Measurements from ENCODE around the gene BCAS3.

BCAS3 gene

GRCh38 chr17:60947100-60947499 is 269.4 kb downstream of the BCAS3 start (continued):
- TF ChIP-seq, protein P1, sequence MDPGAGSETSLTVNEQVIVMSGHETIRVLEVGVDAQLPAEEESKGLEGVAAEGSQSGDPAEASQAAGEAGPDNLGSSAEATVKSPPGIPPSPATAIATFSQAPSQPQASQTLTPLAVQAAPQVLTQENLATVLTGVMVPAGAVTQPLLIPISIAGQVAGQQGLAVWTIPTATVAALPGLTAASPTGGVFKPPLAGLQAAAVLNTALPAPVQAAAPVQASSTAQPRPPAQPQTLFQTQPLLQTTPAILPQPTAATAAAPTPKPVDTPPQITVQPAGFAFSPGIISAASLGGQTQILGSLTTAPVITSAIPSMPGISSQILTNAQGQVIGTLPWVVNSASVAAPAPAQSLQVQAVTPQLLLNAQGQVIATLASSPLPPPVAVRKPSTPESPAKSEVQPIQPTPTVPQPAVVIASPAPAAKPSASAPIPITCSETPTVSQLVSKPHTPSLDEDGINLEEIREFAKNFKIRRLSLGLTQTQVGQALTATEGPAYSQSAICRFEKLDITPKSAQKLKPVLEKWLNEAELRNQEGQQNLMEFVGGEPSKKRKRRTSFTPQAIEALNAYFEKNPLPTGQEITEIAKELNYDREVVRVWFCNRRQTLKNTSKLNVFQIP (CRISPR knock-in tag; IDR thresholded peaks at IDR 0.05; ENCODE audit: borderline replicate concordance, low read depth) = no peak
- TF ChIP-seq ZC3H10 (CRISPR knock-in tag; IDR thresholded peaks at IDR 0.05) = no peak
- TF ChIP-seq ZNF565 (CRISPR knock-in tag; conservative IDR thresholded peaks at IDR 0.05; ENCODE audit: low read depth) = no peak

DNA sequence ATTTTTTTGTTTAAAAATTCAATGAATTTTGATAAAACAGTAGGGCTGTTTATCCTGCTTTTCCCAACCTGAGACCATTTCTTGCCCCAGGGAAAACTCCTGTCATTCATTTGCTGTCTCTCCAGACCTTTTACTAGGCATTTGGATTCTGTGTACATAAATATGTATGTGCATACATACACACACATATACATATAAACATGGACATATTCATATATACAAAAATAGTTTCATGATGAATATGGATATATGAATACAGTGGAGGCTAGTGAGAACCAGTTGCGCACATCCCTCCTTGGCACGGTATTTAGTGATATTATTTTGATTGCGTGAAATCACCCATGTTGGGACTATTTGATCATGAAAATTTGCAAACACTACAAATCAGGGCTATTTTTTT is 269.9 kb downstream of the BCAS3 start:
- ATAC-seq = no peak
- no peak for TF ChIP-seq ZFP3 (CRISPR knock-in tag; IDR thresholded peaks at IDR 0.05)
- no peak for TF ChIP-seq PPARA (CRISPR knock-in tag; IDR thresholded peaks at IDR 0.05; ENCODE audit: borderline replicate concordance)
- no peak for TF ChIP-seq ESRRG (CRISPR knock-in tag; IDR thresholded peaks at IDR 0.05)
- TF ChIP-seq ZNF70 (CRISPR knock-in tag; IDR thresholded peaks at IDR 0.05) = no peak
- no peak for TF ChIP-seq RARB (CRISPR knock-in tag; IDR thresholded peaks at IDR 0.05)
- TF ChIP-seq TSHZ2 (CRISPR knock-in tag; IDR thresholded peaks at IDR 0.05) = no peak
- TF ChIP-seq, protein P2, sequence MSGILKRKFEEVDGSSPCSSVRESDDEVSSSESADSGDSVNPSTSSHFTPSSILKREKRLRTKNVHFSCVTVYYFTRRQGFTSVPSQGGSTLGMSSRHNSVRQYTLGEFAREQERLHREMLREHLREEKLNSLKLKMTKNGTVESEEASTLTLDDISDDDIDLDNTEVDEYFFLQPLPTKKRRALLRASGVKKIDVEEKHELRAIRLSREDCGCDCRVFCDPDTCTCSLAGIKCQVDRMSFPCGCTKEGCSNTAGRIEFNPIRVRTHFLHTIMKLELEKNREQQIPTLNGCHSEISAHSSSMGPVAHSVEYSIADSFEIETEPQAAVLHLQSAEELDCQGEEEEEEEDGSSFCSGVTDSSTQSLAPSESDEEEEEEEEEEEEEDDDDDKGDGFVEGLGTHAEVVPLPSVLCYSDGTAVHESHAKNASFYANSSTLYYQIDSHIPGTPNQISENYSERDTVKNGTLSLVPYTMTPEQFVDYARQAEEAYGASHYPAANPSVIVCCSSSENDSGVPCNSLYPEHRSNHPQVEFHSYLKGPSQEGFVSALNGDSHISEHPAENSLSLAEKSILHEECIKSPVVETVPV (CRISPR knock-in tag; IDR thresholded peaks at IDR 0.05) = no peak
- no peak for TF ChIP-seq CREB5 (CRISPR knock-in tag; IDR thresholded peaks at IDR 0.05; ENCODE audit: low read depth)
- no peak for TF ChIP-seq ZFP30 (CRISPR knock-in tag; IDR thresholded peaks at IDR 0.05)
- no peak for TF ChIP-seq OSR1 (CRISPR knock-in tag; IDR thresholded peaks at IDR 0.05)
- TF ChIP-seq TOX (CRISPR knock-in tag; IDR thresholded peaks at IDR 0.05; ENCODE audit: borderline replicate concordance) = no peak
- no peak for TF ChIP-seq GLIS3 (CRISPR knock-in tag; IDR thresholded peaks at IDR 0.05)
- TF ChIP-seq, protein P1 (CRISPR knock-in tag; IDR thresholded peaks at IDR 0.05; ENCODE audit: borderline replicate concordance, low read depth) = no peak

- ATAC-seq = no peak
These were observed 275.1 kb downstream of the BCAS3 start for GRCh38 chr17:60952747-60953146.

More at GRCh38 chr17:60952747-60953146, 275.1 kb downstream of the BCAS3 start:
- TF ChIP-seq ARNTL (CRISPR knock-in tag; IDR thresholded peaks at IDR 0.05; ENCODE audit: borderline replicate concordance, low read depth) (no peak), PATZ1 (CRISPR knock-in tag; IDR thresholded peaks at IDR 0.05; ENCODE audit: borderline replicate concordance) (no peak), ESRRG (CRISPR knock-in tag; IDR thresholded peaks at IDR 0.05) (no peak), RARB (CRISPR knock-in tag; IDR thresholded peaks at IDR 0.05) (no peak), ZNF565 (CRISPR knock-in tag; conservative IDR thresholded peaks at IDR 0.05; ENCODE audit: low read depth) (no peak), TCF4 (CRISPR knock-in tag; IDR thresholded peaks at IDR 0.05; ENCODE audit: borderline replicate concordance) (no peak), TOX (CRISPR knock-in tag; IDR thresholded peaks at IDR 0.05; ENCODE audit: borderline replicate concordance) (no peak), ZFP3 (CRISPR knock-in tag; IDR thresholded peaks at IDR 0.05) (no peak), SNAI2 (CRISPR knock-in tag; IDR thresholded peaks at IDR 0.05) (no peak), OSR1 (CRISPR knock-in tag; IDR thresholded peaks at IDR 0.05) (no peak), BACH2 (CRISPR knock-in tag; IDR thresholded peaks at IDR 0.05; ENCODE audit: borderline replicate concordance) (no peak), ISL1 (CRISPR knock-in tag; IDR thresholded peaks at IDR 0.05) (no peak), CSDC2 (CRISPR knock-in tag; IDR thresholded peaks at IDR 0.05) (no peak), CREB5 (CRISPR knock-in tag; IDR thresholded peaks at IDR 0.05; ENCODE audit: low read depth) (no peak)
